PFSK-1 (cell line): ENCODE results near the gene MED4.

Experiments
- FOXP2 ChIP-seq: optimal IDR thresholded peaks from 2 replicates; pipeline ENCODE3; 2011; ENCODE audit warnings: borderline replicate concordance, control low read depth, inconsistent platforms; ENCODE audit not compliant: insufficient read depth; ENCODE audit errors: extremely low read length, extremely low read depth
- POLR2AphosphoS5 ChIP-seq: IDR thresholded peaks from 2 replicates; pipeline ENCODE4 v1.6.1; 2012; ENCODE audit warnings: low read depth, mild to moderate bottlenecking, control low read depth, low read length, moderate library complexity
- REST ChIP-seq, 2 experiments: IDR thresholded peaks; 2 replicates each; pipeline versions ENCODE4 v1.6.1 to v1.8.0; 2011 to 2012; ENCODE audit warnings: low read depth in 2 of 2, low read length in 2 of 2, control low read depth in 1 of 2, inconsistent platforms in 1 of 2, mild to moderate bottlenecking in 1 of 2, moderate library complexity in 1 of 2; ENCODE audit not compliant: insufficient read depth in 1 of 2
- SIN3A ChIP-seq: IDR thresholded peaks from 2 replicates; pipeline ENCODE4 v1.6.1; 2012; ENCODE audit warnings: mild to moderate bottlenecking, low read length, moderate library complexity, borderline replicate concordance; ENCODE audit not compliant: insufficient read depth
- TAF1 ChIP-seq: IDR thresholded peaks from 2 replicates; pipeline ENCODE4 v1.6.1; 2012; ENCODE audit warnings: low read length, control low read depth, borderline replicate concordance; ENCODE audit not compliant: insufficient read depth

The MED4 gene

GRCh38 chr13:48132961-48133360 lies 38.1 kb upstream of the MED4 start:
- no peak for TF ChIP-seq TAF1

GRCh38 chr13:48131533-48131932 lies 36.6 kb upstream of the MED4 start:
- TF ChIP-seq FOXP2 (no peak), POLR2AphosphoS5 (no peak), REST (IDR thresholded peaks at IDR 0.05; ENCODE audit: insufficient read depth in 1 of 2, low read depth in 2 of 2, low read length in 2 of 2) (no peak)

GRCh38 chr13:48126944-48127830 lies 32.3 kb upstream of the MED4 start:
- TF ChIP-seq FOXP2 = no peak
- TF ChIP-seq TAF1 = no peak
- TF ChIP-seq POLR2AphosphoS5 = no peak

- TF ChIP-seq REST (IDR thresholded peaks at IDR 0.05; ENCODE audit: insufficient read depth in 1 of 2, low read depth in 2 of 2, low read length in 2 of 2) = no peak
- no peak for TF ChIP-seq POLR2AphosphoS5
- no peak for TF ChIP-seq TAF1
- TF ChIP-seq SIN3A = no peak
- TF ChIP-seq FOXP2 = no peak
Measured at GRCh38 chr13:48125794-48126228, 30.9 kb upstream of the MED4 start.

- TF ChIP-seq TAF1 (no peak), POLR2AphosphoS5 (no peak)
Measured at GRCh38 chr13:48123812-48124211, 28.9 kb upstream of the MED4 start.

- no peak for TF ChIP-seq TAF1
- TF ChIP-seq FOXP2 = no peak
- TF ChIP-seq SIN3A = no peak
- TF ChIP-seq REST (IDR thresholded peaks at IDR 0.05; ENCODE audit: insufficient read depth in 1 of 2, low read depth in 2 of 2, low read length in 2 of 2) = no peak
- TF ChIP-seq POLR2AphosphoS5 = no peak
Measured at GRCh38 chr13:48121733-48122132, 26.8 kb upstream of the MED4 start.

- TF ChIP-seq REST (IDR thresholded peaks at IDR 0.05; ENCODE audit: insufficient read depth in 1 of 2, low read depth in 2 of 2, low read length in 2 of 2) (no peak), TAF1 (no peak), POLR2AphosphoS5 (no peak), FOXP2 (no peak), SIN3A (no peak)
Measured at GRCh38 chr13:48120241-48120640, 25.3 kb upstream of the MED4 start.
